SJSA1 (cell line): ENCODE measurements around the gene CDC73. TPM values are rescaled to one million over a fixed set of nuclear protein-coding genes. Genes with fewer than 3 reads are reported as not detected.
"Not testable (repeated sequence)": the region's sequence is repeated elsewhere in the genome, so short reads cannot be mapped to it uniquely, and the experiment has no call there.

Experiments used
- DNase-seq, 2 experiments: peaks; one replicate each; pipeline ENCODE4 v3.0.0-alpha.2; 2015 to 2020; ENCODE audit warnings: low spot score in 2 of 2, low read depth in 1 of 2
- H3K27ac ChIP-seq: fragments of 250-450 bp; sonication (Bioruptor Pico); 2 replicates; pipeline ENCODE4 v1.5.1; 2020; ENCODE audit warnings: mild to moderate bottlenecking, moderate library complexity
- H3K27me3 ChIP-seq: fragments of 250-450 bp; sonication (Bioruptor Pico); replicated peaks from 2 replicates; pipeline ENCODE4 v1.5.1; 2020; ENCODE audit warnings: mild to moderate bottlenecking, moderate library complexity
- H3K36me3 ChIP-seq: fragments of 250-450 bp; sonication (Bioruptor Pico); 2 replicates; pipeline ENCODE4 v1.5.1; 2020; ENCODE audit warnings: mild to moderate bottlenecking
- H3K4me1 ChIP-seq: fragments of 250-450 bp; sonication (Bioruptor Pico); replicated peaks from 2 replicates; pipeline ENCODE4 v1.6.1; 2021; ENCODE audit warnings: mild to moderate bottlenecking
- H3K4me3 ChIP-seq: fragments of 250-450 bp; sonication (Bioruptor Pico); 2 replicates; pipeline ENCODE4 v1.5.1; 2020; ENCODE audit warnings: mild to moderate bottlenecking
- H3K9me3 ChIP-seq: fragments of 250-450 bp; sonication (Bioruptor Pico); replicated peaks from 2 replicates; pipeline ENCODE4 v1.5.1; 2020; ENCODE audit warnings: mild to moderate bottlenecking
- total RNA-seq: library from RNA; depleted of rRNA; stranded (reverse); fragments of >200 nt; shearing (Covaris generic); gene quantifications from 2 replicates; pipeline ENCODE4 v1.2.3, GENCODE V29; 2014

CDC73 gene
- total RNA-seq, 1 experiment from 2014 or later: 26.3 TPM

DNA sequence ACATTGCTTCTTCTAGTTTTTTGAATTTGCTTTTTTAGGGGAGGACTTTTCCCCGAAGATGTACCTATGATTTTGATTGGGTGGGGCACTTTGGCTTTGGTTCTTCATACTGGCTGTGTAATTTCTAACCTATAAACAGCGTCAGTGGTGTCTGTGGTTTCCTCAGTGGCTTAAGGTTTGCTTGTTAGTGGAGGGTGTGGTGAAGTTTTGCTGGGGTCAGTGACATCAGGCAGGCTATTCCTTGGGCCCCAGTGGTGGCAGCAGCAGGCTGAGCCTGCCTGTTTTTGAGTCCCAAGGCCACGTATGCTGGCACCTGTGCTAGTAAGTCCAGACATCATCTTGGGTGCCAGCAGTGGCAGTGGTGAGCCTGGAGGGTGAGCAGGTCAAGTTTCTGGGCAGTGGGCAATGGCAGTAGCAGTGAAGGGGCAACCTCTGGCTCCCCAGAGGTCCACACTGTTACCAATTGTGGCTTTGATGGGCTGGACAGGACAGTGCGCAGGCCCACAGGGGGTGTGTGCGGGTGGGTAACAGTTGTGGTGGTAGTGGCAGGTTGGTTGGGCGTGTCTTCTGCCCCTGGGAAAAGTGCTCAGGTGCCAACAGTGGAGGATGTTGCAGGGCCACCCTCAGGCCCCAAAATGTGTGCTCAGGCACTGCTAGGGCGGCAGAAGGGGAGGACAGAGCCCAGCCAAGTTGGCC lies 119.4 kb downstream of the CDC73 start:
- Histone ChIP-seq H3K27ac (no peak overlapping the region), H3K36me3 (peaks cover 15% of the 10 kb centered on the region), H3K9me3 (no peaks in the 10 kb centered on the region), H3K27me3 (no peaks in the 10 kb centered on the region), H3K4me1 (no peaks in the 10 kb centered on the region), H3K4me3 (no peak overlapping the region)
- no peak for DNase-seq

DNA sequence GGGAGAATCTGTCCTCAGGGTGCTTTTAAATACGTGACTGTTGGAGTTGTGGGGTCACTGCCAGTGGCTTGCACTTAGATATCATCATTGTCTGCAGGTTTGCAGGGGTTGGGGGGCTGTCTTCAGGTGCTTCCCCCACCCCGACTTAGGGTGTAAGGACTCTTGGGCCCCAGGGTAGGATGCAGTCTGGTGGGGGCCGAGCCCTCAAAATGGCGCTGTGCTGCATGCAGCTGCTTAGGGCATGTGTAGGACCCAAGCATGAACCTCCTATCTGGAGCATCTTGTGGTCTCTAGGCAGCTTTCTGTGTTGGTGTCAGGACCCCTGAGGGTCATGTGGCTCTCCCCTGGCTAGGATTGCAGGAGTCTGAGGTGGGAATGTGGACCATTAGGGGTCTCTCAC lies 120.2 kb downstream of the CDC73 start:
- no peak for DNase-seq
- H3K27ac ChIP-seq: no peak overlapping the region
- H3K4me1 ChIP-seq: no peaks in the 10 kb centered on the region
- H3K27me3 ChIP-seq: no peaks in the 10 kb centered on the region
- peaks cover 16% of the 10 kb centered on the region for H3K36me3 ChIP-seq
- H3K9me3 ChIP-seq: no peaks in the 10 kb centered on the region
- no peak overlapping the region for H3K4me3 ChIP-seq

DNA sequence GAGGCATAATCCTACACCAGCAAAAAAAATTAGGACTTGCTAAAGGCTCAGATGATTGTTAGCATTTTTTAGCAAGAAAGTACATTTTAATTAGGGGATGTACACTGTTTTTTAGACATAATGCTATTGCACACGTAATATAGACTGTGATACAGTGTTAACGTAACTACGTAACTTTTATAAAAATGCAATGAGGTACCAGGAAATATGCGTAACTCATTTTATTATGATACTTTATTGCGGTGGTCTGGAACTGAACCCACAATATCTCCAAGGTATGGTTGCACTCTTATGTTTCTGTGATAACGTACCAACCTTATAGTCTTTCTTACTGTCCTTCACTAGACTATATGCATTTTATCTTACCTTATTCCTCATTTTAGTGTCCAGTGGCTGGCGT lies 127.4 kb downstream of the CDC73 start:
- no peak for DNase-seq
- Histone ChIP-seq H3K36me3 (peaks cover 31% of the 10 kb centered on the region), H3K27ac (no peak overlapping the region), H3K4me1 (no peaks in the 10 kb centered on the region), H3K4me3 (no peak overlapping the region), H3K9me3 (peaks cover 6% of the 10 kb centered on the region; the same call in 1 of the 2 replicates), H3K27me3 (no peaks in the 10 kb centered on the region)

DNA sequence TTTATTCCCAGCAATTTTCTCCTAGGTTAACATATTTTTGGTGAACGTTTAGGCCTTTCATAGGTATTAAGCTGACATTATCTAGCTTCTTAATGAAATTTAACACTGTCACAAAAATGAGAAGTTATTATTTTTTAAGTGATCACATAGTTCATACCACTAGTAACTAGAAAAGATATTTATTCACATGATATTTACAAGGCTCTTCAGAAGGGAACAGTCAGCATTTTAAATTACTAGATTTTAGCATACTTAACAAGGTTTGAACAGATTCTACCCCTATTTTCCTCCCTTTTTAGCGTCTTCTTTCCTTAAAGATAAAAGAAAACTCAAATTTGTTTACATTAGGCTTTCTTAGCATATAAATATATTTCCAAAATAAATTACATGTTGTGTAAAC lies 130.1 kb downstream of the CDC73 start:
- Histone ChIP-seq H3K4me1 (no peaks in the 10 kb centered on the region), H3K4me3 (no peak overlapping the region), H3K27ac (no peak overlapping the region), H3K9me3 (peaks cover 6% of the 10 kb centered on the region; the same call in 1 of the 2 replicates), H3K27me3 (no peaks in the 10 kb centered on the region), H3K36me3 (peaks cover 27% of the 10 kb centered on the region)
- DNase-seq: no peak

DNA sequence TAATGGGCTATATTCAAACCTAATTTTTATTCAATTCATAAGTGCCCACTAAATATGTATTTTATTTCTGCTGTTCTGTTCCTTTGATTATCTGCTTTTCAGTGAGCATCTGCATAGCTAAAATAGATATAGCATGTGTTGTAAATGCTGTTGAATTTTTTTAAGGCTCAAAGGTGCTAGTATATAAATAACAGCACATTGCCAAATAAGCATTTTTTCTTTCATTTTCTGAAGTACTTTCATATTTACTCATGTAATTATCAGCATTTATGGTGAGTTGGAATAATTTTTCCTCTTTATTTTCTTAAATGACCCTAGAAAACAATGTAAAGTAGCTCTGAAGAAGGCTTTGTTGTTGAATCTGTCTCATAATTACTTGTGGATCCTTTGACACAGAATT lies 134.2 kb downstream of the CDC73 start:
- no peak for DNase-seq
- H3K27ac ChIP-seq: no peak overlapping the region

DNA sequence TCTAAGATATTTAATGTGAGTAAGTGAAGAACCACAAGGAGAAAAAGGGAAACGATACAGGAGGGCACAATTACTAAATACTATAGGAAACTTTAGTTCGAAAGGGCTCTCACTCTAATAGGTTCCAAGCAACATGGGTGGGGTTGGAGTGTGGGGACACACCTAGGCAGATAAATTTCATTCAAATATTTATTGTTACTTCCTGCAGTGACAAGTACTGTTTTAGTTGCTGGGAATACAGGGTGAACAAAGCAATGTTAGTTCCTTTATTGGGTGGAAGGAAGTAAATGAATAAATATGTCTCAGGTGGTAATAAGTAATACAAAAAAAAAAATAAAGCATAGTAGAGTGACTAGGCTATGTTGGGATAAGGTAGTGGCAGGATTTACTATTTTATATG lies 137.8 kb downstream of the CDC73 start:
- Histone ChIP-seq H3K27ac (no peak overlapping the region), H3K9me3 (no peaks in the 10 kb centered on the region)

More for the DNA sequence above, 134.2 kb downstream of the CDC73 start:
- Histone ChIP-seq H3K4me1 (no peaks in the 10 kb centered on the region), H3K9me3 (no peaks in the 10 kb centered on the region), H3K4me3 (no peak overlapping the region), H3K27me3 (no peaks in the 10 kb centered on the region), H3K36me3 (peaks cover 7% of the 10 kb centered on the region)

DNA sequence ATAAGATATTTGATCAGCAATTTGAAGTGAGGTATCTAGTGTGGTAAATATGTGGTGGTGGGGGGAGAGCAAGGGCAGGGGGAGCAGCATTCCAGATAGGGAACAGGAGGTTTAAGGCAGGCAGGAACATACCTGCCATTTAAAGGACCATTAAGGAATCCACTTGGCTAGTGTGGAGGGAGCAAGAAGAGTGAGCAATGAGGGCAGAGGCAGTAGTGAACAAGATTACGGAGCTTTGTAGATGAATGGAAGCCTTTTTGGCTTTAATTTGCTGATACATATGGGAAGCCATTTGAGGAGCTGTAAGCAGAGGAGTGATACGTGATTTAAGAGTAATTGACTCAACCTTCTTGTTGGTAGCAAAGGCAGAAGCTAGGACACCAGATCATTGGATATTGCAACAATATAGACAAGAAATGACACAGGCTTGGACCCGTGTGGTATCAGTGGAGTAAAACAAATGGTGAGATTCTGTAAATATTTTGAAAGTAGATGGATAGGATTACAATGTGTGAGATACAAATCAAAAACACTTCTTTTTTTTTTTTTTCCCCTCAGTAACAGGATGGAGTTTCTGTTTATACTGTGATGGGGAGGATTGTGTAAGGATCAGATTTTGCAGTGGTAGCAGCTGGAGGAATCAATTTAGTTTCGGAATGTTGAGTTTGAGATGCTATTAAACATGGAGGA lies 138.4 kb downstream of the CDC73 start:
- DNase-seq: no peak

More for the DNA sequence above, 137.8 kb downstream of the CDC73 start:
- Histone ChIP-seq H3K27me3 (no peaks in the 10 kb centered on the region), H3K4me3 (no peak overlapping the region), H3K36me3 (peaks cover 7% of the 10 kb centered on the region), H3K4me1 (peaks cover 19% of the 10 kb centered on the region)
- DNase-seq: no peak

DNA sequence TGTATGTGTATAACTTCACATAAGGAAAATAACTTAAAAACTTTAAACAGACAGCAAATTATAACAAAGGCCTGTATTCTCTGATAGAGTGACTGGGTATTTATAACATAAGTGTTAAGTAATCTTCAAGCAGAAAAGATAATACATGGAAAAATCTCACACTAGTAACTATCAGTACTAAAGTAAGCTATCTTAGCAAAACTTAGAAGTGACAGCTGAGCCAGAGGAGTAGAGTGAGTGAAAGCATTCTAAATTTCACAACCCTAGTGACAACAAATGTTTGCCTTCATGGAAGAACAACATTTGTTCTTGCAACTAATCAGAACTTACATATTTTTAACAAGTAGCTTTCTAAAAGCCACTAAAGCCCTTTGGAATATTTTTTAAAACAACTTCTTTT lies 139.1 kb downstream of the CDC73 start:
- no peak overlapping the region for H3K4me3 ChIP-seq
- peaks cover 12% of the 10 kb centered on the region for H3K36me3 ChIP-seq
- peaks cover 22% of the 10 kb centered on the region for H3K4me1 ChIP-seq
- H3K27me3 ChIP-seq: no peaks in the 10 kb centered on the region
- DNase-seq: no peak
- H3K9me3 ChIP-seq: no peaks in the 10 kb centered on the region
- no peak overlapping the region for H3K27ac ChIP-seq

More for the DNA sequence above, 138.4 kb downstream of the CDC73 start:
- no peaks in the 10 kb centered on the region for H3K9me3 ChIP-seq
- no peaks in the 10 kb centered on the region for H3K27me3 ChIP-seq
- peaks cover 22% of the 10 kb centered on the region for H3K4me1 ChIP-seq
- peaks cover 7% of the 10 kb centered on the region for H3K36me3 ChIP-seq
- H3K4me3 ChIP-seq: no peak overlapping the region
- no peak overlapping the region for H3K27ac ChIP-seq

DNA sequence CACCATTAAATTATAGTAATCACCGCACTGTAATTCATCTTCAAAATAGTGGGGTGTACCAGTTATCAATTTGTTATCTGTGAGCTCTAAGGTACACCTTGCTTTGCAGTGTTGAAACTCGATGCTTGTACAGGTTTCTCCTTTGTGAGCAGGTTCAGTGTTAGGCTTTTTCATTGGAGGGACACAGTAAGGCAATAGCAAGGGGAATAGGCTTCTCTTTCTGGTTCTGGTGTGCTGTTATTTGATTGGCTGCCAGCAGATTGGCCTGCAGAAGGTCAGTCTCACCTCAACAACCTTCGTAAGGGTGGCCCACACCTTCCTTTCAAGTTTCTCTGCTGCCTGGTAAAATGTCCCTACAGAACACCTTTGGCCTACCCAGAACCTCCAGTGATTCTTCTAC lies 140.8 kb downstream of the CDC73 start:
- Histone ChIP-seq H3K27ac (no peak overlapping the region), H3K27me3 (no peaks in the 10 kb centered on the region), H3K9me3 (no peaks in the 10 kb centered on the region), H3K4me3 (no peak overlapping the region), H3K4me1 (peaks cover 22% of the 10 kb centered on the region), H3K36me3 (peaks cover 12% of the 10 kb centered on the region)
- DNase-seq: no peak

DNA sequence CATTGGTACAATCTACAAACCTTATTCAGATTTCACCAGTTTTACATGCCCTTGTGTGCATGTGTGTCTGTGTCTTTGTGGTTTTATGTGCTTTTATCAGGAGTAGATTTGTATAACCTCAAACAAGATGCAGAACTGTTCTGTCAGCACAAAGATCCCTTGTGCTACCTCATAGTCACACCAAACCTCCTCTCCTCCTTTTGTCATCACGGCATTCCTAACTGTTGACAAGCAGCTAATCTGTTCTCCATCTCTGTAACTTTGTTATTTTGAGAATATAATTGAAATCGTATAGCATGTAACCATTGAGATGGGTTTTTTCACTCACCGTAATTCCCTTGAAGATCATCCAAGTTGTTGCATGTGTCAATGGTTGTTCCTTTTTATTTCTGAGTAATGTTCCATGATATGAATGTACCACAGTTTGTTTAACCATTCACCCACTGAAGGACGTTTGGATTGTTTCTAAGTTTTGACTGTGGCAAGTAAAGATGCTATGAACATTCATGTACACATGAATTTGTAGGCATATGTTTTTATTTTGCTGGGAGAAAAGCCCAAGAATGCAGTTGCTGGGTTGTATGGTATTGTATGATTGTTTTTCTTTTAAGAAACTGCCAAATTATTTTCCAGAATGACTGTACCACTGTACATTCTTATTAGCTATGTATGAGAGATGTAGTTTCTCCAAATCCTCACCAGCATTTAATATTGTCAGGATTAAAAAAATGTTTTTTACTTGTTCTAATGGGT lies 142.7 kb downstream of the CDC73 start:
- no peaks in the 10 kb centered on the region for H3K9me3 ChIP-seq
- peak in 1 of 2 experiments; percentile 48 for DNase-seq

DNA sequence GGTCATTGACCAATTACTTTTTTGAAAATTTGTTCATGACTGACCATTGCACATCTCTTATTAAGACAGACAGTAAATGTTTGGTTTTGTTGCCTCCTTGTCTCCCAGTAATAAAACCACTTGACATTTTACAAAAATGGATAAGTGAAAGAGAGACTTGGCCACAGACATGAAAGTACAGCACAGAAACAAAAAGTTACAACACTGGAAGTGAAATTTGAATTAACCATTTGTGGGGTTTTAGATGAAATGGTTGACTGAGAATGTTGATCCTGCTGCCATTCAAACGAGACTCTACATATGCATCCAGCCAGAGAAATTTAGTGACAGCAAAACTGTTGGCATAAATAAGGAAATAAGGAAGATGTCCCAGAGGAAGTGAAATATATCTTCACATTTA lies 143.9 kb downstream of the CDC73 start:
- peaks cover 24% of the 10 kb centered on the region for H3K4me1 ChIP-seq
- no peak overlapping the region for H3K27ac ChIP-seq
- no peak overlapping the region for H3K4me3 ChIP-seq
- no peaks in the 10 kb centered on the region for H3K27me3 ChIP-seq
- no peak for DNase-seq
- H3K9me3 ChIP-seq: no peaks in the 10 kb centered on the region
- H3K36me3 ChIP-seq: peaks cover 5% of the 10 kb centered on the region; the same call in 1 of the 2 replicates

More for the DNA sequence above, 142.7 kb downstream of the CDC73 start:
- peaks cover 22% of the 10 kb centered on the region for H3K4me1 ChIP-seq
- no peak overlapping the region for H3K4me3 ChIP-seq
- H3K27me3 ChIP-seq: no peaks in the 10 kb centered on the region
- peaks cover 5% of the 10 kb centered on the region; the same call in 1 of the 2 replicates for H3K36me3 ChIP-seq
- H3K27ac ChIP-seq: peak overlapping the region; percentile 40

DNA sequence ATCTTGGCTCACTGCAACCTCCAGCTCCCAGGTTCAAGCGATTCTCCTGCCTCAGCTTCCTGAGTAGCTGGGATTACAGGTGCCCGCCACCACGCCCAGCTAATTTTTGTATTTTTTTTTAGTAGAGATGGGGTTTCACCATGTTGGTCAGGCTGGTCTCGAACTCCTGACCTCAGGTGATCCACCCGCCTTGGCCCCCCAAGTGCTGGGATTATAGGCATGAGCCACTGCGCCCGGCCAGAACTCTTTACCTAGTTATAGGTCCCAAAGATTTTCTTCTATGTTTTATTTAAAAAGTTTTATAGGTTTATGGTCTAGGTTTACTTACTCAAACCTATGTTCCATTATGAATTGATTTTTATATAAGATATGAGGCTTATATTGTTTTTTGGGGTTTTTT lies 145.0 kb downstream of the CDC73 start:
- H3K4me3 ChIP-seq, DNase-seq, H3K27me3 ChIP-seq, H3K27ac ChIP-seq, H3K9me3 ChIP-seq, H3K36me3 ChIP-seq: not testable (repeated sequence)
- peaks cover 30% of the 10 kb centered on the region for H3K4me1 ChIP-seq

DNA sequence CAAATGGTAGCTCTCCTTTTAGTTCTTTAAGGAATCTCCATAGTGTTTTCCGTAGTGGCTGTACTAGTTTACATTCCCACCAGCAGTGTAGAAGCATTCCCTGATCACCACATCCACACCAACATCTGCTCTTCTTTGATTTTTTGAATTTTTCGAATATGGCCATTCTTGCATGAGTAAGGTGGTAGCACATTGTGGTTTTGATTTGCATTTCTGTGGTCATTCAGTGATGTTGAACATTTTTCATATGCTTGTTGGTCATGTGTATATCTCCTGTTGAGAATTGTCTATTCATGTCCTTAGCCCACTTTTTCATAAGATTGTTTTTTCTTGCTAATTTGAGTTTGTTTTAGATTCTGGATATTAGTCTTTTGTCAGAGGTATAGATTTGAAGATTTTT lies 149.2 kb downstream of the CDC73 start:
- Histone ChIP-seq H3K4me3 (no peak overlapping the region), H3K27ac (no peak overlapping the region), H3K36me3 (no peaks in the 10 kb centered on the region), H3K27me3 (no peaks in the 10 kb centered on the region), H3K9me3 (no peaks in the 10 kb centered on the region), H3K4me1 (peaks cover 8% of the 10 kb centered on the region)
- peak in 1 of 2 experiments; percentile 59 for DNase-seq

DNA sequence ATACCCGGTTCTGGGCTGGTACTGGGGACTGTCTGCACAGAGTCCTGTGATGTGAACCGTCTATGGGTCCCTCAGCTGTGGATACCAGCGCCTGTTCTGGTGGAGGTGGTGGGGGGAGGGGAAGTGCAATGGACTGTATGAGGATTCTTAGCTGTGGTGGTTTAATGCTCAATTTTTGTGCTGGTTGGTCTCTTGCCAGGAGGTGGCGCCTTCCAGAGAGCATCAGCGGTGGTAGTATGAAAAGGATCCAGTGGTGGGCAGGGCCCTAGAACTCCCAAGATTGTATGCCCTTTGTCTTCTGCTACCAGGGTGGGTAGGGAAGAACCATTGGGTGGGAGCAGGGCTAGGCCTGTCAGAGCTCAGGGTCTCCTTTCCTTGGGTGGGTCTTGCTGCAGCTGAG lies 153.9 kb downstream of the CDC73 start:
- Histone ChIP-seq H3K4me3 (no peak overlapping the region), H3K4me1 (peaks cover 6% of the 10 kb centered on the region), H3K27ac (no peak overlapping the region), H3K36me3 (no peaks in the 10 kb centered on the region), H3K9me3 (no peaks in the 10 kb centered on the region), H3K27me3 (no peaks in the 10 kb centered on the region)
- DNase-seq: no peak
